K562 (cell line): ENCODE results near the gene ACSF3. TPM values are rescaled to one million over a fixed set of nuclear protein-coding genes. Genes with fewer than 3 reads are reported as not detected.

Experiments used
- ATAC-seq: fragments of 200-7000 bp; cut with Tn5 transposase; 3 replicates; pipeline ENCODE4 v1.9.1; 2020; ENCODE audit warnings: moderate library complexity
- BruUV-seq: library from RNA; stranded (reverse); fragments of 400-500 nt; replicated peaks from 2 replicates; lab custom pipeline; 2021; lab: Mats Ljungman, UMichigan
- CTCF ChIA-PET: fragments of 300-600 bp; formaldehyde crosslinking; extraction: SDS; loops from one replicate; lab custom pipeline; 2021; ENCODE audit warnings: low intra/inter-chr PET ratio; lab: Yijun Ruan, JAX
- POLR2A ChIA-PET: fragments of 300-600, 350-650 bp; sonication (Branson Sonifier 250); formaldehyde crosslinking; extraction: SDS; loops from one replicate; lab custom pipeline; 2021; ENCODE audit warnings: antibody characterized with exemption, inconsistent platforms; lab: Yijun Ruan, JAX
- DNase-seq, 4 experiments: peaks; one replicate each; pipeline versions ENCODE4 v3.0.0 to v3.0.0-alpha.2; 2011 to 2018; ENCODE audit warnings: low spot score in 3 of 4, mixed read lengths in 3 of 4; ENCODE audit errors: extremely low read depth in 1 of 4
- FAIRE-seq: peaks from 2 replicates; lab custom pipeline; 2011; peaks lifted over from hg19 to GRCh38; lab: Jason Lieb, UNC
- H2AFZ ChIP-seq: 2 replicates; pipeline ENCODE4 v1.6.0; 2011; ENCODE audit warnings: low read depth, low read length, control low read depth, inconsistent platforms
- H3K27ac ChIP-seq: fragments of 200-600 bp; 3 replicates; pipeline ENCODE4 v1.8.0; 2011; ENCODE audit warnings: low read depth, mild to moderate bottlenecking, control low read depth, inconsistent platforms, low read length, moderate library complexity, mixed read lengths; ENCODE audit errors: extremely low read depth
- H3K27me3 ChIP-seq, 2 experiments: fragments of 300-600 bp in 1 of 2; 2 replicates in 1 of 2; 3 replicates in 1 of 2; pipeline versions ENCODE4 v1.6.0 to v1.8.0; 2011; ENCODE audit warnings: inconsistent platforms in 2 of 2, low read length in 2 of 2, mild to moderate bottlenecking in 1 of 2, mixed read lengths in 1 of 2, moderate library complexity in 1 of 2; ENCODE audit not compliant: control insufficient read depth in 2 of 2, insufficient read depth in 2 of 2
- H3K36me3 ChIP-seq: fragments of 300-600 bp; 3 replicates; pipeline ENCODE4 v1.8.0; 2011; ENCODE audit warnings: mild to moderate bottlenecking, low read length, inconsistent platforms; ENCODE audit not compliant: control insufficient read depth, insufficient read depth
- H3K4me1 ChIP-seq, 2 experiments: fragments of 200-600 bp in 1 of 2; replicated peaks in 1 of 2; 2 replicates in 1 of 2; 3 replicates in 1 of 2; pipeline versions ENCODE4 v1.5.1 to v1.8.0; 2011; ENCODE audit warnings: inconsistent platforms in 2 of 2, low read length in 2 of 2, mild to moderate bottlenecking in 1 of 2, mixed read lengths in 1 of 2, moderate library complexity in 1 of 2; ENCODE audit not compliant: control insufficient read depth in 2 of 2, insufficient read depth in 2 of 2
- H3K4me2 ChIP-seq: 2 replicates; pipeline ENCODE4 v1.6.1; 2011; ENCODE audit warnings: low read length, control low read depth, inconsistent platforms, mixed read lengths; ENCODE audit not compliant: insufficient read depth
- H3K4me3 ChIP-seq: fragments of 200-600 bp; sonication (generic), shearing (Covaris generic); 2 replicates; pipeline ENCODE4 v1.5.1; 2016; ENCODE audit warnings: control low read depth, inconsistent platforms
- H3K79me2 ChIP-seq: fragments of 200-600 bp; 3 replicates; pipeline ENCODE4 v1.8.0; 2011; ENCODE audit warnings: low read length, inconsistent platforms; ENCODE audit not compliant: control insufficient read depth, insufficient read depth
- H3K9ac ChIP-seq, 2 experiments: 2 replicates each; pipeline versions ENCODE4 v1.6.0 to v1.6.1; 2011; ENCODE audit warnings: low read depth in 2 of 2, low read length in 2 of 2, control low read depth in 1 of 2, inconsistent platforms in 1 of 2, mild to moderate bottlenecking in 1 of 2, mixed read lengths in 1 of 2; ENCODE audit not compliant: insufficient read depth in 1 of 2
- H3K9me1 ChIP-seq: one replicate; pipeline ENCODE4 v1.6.0; 2011; ENCODE audit warnings: inconsistent platforms, mild to moderate bottlenecking, low read length, moderate library complexity; ENCODE audit not compliant: control insufficient read depth, insufficient read depth
- H3K9me3 ChIP-seq: replicated peaks from 2 replicates; pipeline ENCODE4 v1.5.1; 2011; ENCODE audit warnings: low read depth, low read length, inconsistent platforms; ENCODE audit not compliant: control insufficient read depth, insufficient read depth
- H4K20me1 ChIP-seq: replicated peaks from 2 replicates; pipeline ENCODE4 v1.6.1; 2011; ENCODE audit warnings: low read length, inconsistent platforms, mixed read lengths; ENCODE audit not compliant: control insufficient read depth, insufficient read depth
- CBX3 ChIP-seq, 2 experiments: IDR thresholded peaks; 1 replicate in 1 of 2; 2 replicates in 1 of 2; pipeline ENCODE4 v1.6.1; 2012; ENCODE audit warnings: inconsistent platforms in 2 of 2, low read length in 2 of 2, borderline replicate concordance in 1 of 2, control low read depth in 1 of 2
- CBX8 ChIP-seq: fragments of 200-600 bp; sonication (generic); IDR thresholded peaks from 2 replicates; pipeline ENCODE4 v1.6.1; 2012; ENCODE audit warnings: borderline replicate concordance, mixed run types, low read depth, mild to moderate bottlenecking, moderate library complexity, mixed read lengths, low read length, control low read depth, inconsistent platforms; ENCODE audit not compliant: poor library complexity, severe bottlenecking; ENCODE audit errors: extremely low read depth
- EP400 ChIP-seq: fragments of 450-650 bp; IDR thresholded peaks from 2 replicates; pipeline ENCODE4 v1.6.1; 2017; ENCODE audit warnings: antibody characterized with exemption, mild to moderate bottlenecking, moderate library complexity
- GABPB2 ChIP-seq: fragments of 250-450 bp; sonication (Bioruptor Pico); conservative IDR thresholded peaks from 2 replicates; pipeline ENCODE4 v1.5.1; 2021; ENCODE audit warnings: mild to moderate bottlenecking
- MIER1 ChIP-seq: fragments of 450-650 bp; IDR thresholded peaks from 2 replicates; pipeline ENCODE4 v1.6.1; 2016; ENCODE audit warnings: antibody characterized with exemption, mild to moderate bottlenecking, low read depth
- NEUROD1 ChIP-seq: fragments of 150-350 bp; IDR thresholded peaks from 2 replicates; pipeline ENCODE4 v1.6.1; 2014; ENCODE audit warnings: borderline replicate concordance, low read length, low read depth; ENCODE audit not compliant: partially characterized antibody
- POLR2AphosphoS2 ChIP-seq: IDR thresholded peaks from 2 replicates; pipeline ENCODE4 v1.6.1; 2012; ENCODE audit warnings: low read length, improper control_type of control experiment
- POU5F1 ChIP-seq: fragments of 150-350 bp; IDR thresholded peaks from 2 replicates; pipeline ENCODE4 v1.6.1; 2014; ENCODE audit warnings: borderline replicate concordance, low read length, low read depth, mild to moderate bottlenecking; ENCODE audit not compliant: partially characterized antibody
- ZNF165 ChIP-seq: fragments of 250-450 bp; sonication (Bioruptor Pico); IDR thresholded peaks from 2 replicates; pipeline ENCODE4 v1.4.0; 2020; ENCODE audit warnings: borderline replicate concordance
- ZNF311 ChIP-seq: fragments of 250-450 bp; sonication (Bioruptor Pico); IDR thresholded peaks from 2 replicates; pipeline ENCODE4 v1.4.0; 2020; ENCODE audit warnings: mild to moderate bottlenecking, moderate library complexity
- WGBS: fragments of 100-300 bp; shearing (Covaris generic); methylation state at CpG from one replicate; pipeline ENCODE4 v1.1.6; 2016; ENCODE audit warnings: low coverage, mixed read lengths; ENCODE audit not compliant: insufficient coverage; ENCODE audit errors: missing lambda C conversion rate; 5-methylcytosine and 5-hydroxymethylcytosine counted together
- in situ Hi-C: fragments of 300-500 bp; cut with MboI; formaldehyde crosslinking; loops from 4 replicates; pipeline ENCODE4 v1.15.0; 2018; ENCODE audit warnings: inconsistent platforms, mixed read lengths
- intact Hi-C: fragments of 100-400 bp; cut with micrococcal nuclease; formaldehyde crosslinking; loops from 2 replicates; pipeline ENCODE4 v1.14.2; 2022
- polyA plus RNA-seq, 8 experiments: library from polyadenylated mRNA; depleted of rRNA in 4 of 8; stranded (reverse) in 5 of 8; unstranded in 3 of 8; fragments of >200 nt; fragmentation: Nextera tagmentation in 2 of 8; fragmentation: Illumina TruSeq in 1 of 8; extraction: Ambion mirVana in 2 of 8; extraction: Trizol in 1 of 8; gene quantifications; 2 replicates each; pipeline versions ENCODE4 v1.2.1 to v1.2.3, GENCODE V29; 2011 to 2014; ENCODE audit warnings: inconsistent platforms in 1 of 8, missing spikeins in 1 of 8
- total RNA-seq, 7 experiments: library from RNA; depleted of rRNA in 6 of 7; stranded (reverse); fragments of >200 nt in 6 of 7; fragmentation: Illumina TruSeq in 2 of 7; extraction: Trizol in 2 of 7; gene quantifications; 2 replicates each; pipeline versions ENCODE4 v1.2.1 to v1.2.3, GENCODE V29; 2011 to 2021; ENCODE audit warnings: low replicate concordance in 1 of 7
- TF ChIP-seq, protein P1 (sequence below): fragments of 450-650 bp; IDR thresholded peaks from 2 replicates; pipeline ENCODE4 v1.6.1; 2018; ENCODE audit not compliant: partially characterized antibody

ACSF3 gene
- total and polyA plus RNA-seq, 9 of the 15 experiments (the other 6 are each of a cell fraction or from before 2014, with no cell fraction given): 0.77 to 32.8 (median 14.7) TPM

DNA sequence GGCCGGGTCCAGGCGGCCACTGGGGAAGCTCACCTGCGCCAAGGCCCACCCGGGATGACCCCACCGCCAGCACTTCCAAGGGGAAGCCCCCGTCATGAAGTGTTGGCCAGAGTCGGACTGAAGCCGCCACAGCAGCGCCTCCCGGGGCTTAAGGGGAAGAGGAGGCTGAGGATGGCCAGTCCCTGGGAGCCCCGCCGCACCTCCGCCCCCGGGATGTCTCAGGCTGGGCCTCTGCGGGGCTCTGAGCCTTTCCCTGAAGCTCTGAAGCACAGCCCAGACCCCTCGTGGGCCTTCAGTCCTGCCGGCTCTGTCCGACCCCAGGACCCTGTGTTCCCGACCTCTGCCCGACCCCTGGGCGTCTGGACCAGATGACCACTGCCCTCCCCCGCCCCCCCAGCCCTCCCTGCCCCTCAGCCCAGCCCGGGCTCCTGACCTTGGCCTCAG is 42.8 kb upstream of the ACSF3 start:
- no peak overlapping the region for H3K4me2 ChIP-seq
- FAIRE-seq: no peak
- H3K9me3 ChIP-seq: no peaks in the 10 kb centered on the region
- no peaks in the 10 kb centered on the region for H3K9me1 ChIP-seq
- no TSS peak for BruUV-seq
- WGBS: 30% methylated on average over 16 of the region's 23 CpGs
- intact Hi-C loops (no loop called here), in situ Hi-C loops (no loop called here)
- ChIA-PET CTCF (no interaction called here), POLR2A (no interaction called here)
- peaks cover 26% of the 10 kb centered on the region for H4K20me1 ChIP-seq
- H3K27ac ChIP-seq: no peak overlapping the region
- H3K36me3 ChIP-seq: no peaks in the 10 kb centered on the region
- ATAC-seq: no peak
- no peak for DNase-seq
- H3K4me1 ChIP-seq: peaks cover 0 to 82% of the 10 kb centered on the region in 2 experiments; a peak in 3 of 5 replicates
- no peak overlapping the region for H2AFZ ChIP-seq
- no peak overlapping the region for H3K9ac ChIP-seq
- no peaks in the 10 kb centered on the region for H3K79me2 ChIP-seq
- peaks cover 13 to 40% of the 10 kb centered on the region in 2 experiments; a peak in 3 of 5 replicates for H3K27me3 ChIP-seq
- H3K4me3 ChIP-seq: no peak overlapping the region
- no peak for TF ChIP-seq NEUROD1
- TF ChIP-seq POLR2AphosphoS2: no peak
- TF ChIP-seq GABPB2 (CRISPR knock-in tag): no peak
- TF ChIP-seq EP400: no peak
- TF ChIP-seq, protein P1, sequence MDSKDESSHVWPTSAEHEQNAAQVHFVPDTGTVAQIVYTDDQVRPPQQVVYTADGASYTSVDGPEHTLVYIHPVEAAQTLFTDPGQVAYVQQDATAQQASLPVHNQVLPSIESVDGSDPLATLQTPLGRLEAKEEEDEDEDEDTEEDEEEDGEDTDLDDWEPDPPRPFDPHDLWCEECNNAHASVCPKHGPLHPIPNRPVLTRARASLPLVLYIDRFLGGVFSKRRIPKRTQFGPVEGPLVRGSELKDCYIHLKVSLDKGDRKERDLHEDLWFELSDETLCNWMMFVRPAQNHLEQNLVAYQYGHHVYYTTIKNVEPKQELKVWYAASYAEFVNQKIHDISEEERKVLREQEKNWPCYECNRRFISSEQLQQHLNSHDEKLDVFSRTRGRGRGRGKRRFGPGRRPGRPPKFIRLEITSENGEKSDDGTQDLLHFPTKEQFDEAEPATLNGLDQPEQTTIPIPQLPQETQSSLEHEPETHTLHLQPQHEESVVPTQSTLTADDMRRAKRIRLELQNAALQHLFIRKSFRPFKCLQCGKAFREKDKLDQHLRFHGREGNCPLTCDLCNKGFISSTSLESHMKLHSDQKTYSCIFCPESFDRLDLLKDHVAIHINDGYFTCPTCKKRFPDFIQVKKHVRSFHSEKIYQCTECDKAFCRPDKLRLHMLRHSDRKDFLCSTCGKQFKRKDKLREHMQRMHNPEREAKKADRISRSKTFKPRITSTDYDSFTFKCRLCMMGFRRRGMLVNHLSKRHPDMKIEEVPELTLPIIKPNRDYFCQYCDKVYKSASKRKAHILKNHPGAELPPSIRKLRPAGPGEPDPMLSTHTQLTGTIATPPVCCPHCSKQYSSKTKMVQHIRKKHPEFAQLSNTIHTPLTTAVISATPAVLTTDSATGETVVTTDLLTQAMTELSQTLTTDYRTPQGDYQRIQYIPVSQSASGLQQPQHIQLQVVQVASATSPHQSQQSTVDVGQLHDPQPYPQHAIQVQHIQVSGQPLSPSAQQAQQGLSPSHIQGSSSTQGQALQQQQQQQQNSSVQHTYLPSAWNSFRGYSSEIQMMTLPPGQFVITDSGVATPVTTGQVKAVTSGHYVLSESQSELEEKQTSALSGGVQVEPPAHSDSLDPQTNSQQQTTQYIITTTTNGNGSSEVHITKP: no peak
- no peak for TF ChIP-seq MIER1
- TF ChIP-seq POU5F1: no peak
- no peak for TF ChIP-seq ZNF311 (CRISPR knock-in tag)
- TF ChIP-seq ZNF165 (CRISPR knock-in tag): no peak
- no peak for TF ChIP-seq CBX8
- no peak for TF ChIP-seq CBX3 (IDR thresholded peaks at IDR 0.05; ENCODE audit: borderline replicate concordance in 1 of 2, low read length in 2 of 2)
